Body of pancreas (tissue), 4 donors: ENCODE data around the gene ITPR2. TPM values are rescaled to one million over a fixed set of nuclear protein-coding genes. Genes with fewer than 3 reads are reported as not detected.

ENCODE experiments used
- ATAC-seq: fragments of 150-250 bp; one replicate; pipeline ENCODE4 v1.9.1; 2016
- DNase-seq, 4 donors: peaks; one replicate each; pipeline ENCODE4 v3.0.0-alpha.2; 2019
- H3K27ac ChIP-seq, 4 donors: fragments of 200-600 bp; sonication (generic); 1 replicate in 3 of 4; 2 replicates in 1 of 4; pipeline versions ENCODE4 v1.5.1 to v1.6.1; 2016 to 2019; ENCODE audit warnings: mild to moderate bottlenecking in 1 of 4, mixed read lengths in 1 of 4, moderate library complexity in 1 of 4
- H3K27me3 ChIP-seq, 2 donors: fragments of 200-600 bp; sonication (generic); one replicate each; pipeline ENCODE4 v1.6.0; 2016; ENCODE audit warnings: mild to moderate bottlenecking in 1 of 2
- H3K36me3 ChIP-seq, 2 donors: fragments of 200-600 bp; sonication (generic); replicated peaks in 1 of 2; 2 replicates each; pipeline ENCODE4 v1.5.1; 2016; ENCODE audit warnings: low read depth in 2 of 2; ENCODE audit not compliant: insufficient read depth in 1 of 2
- H3K4me1 ChIP-seq: fragments of 200-600 bp; sonication (generic); one replicate; pipeline ENCODE4 v1.6.0; 2016
- H3K4me3 ChIP-seq, 2 donors: fragments of 200-600 bp; sonication (generic); 1 replicate in 1 of 2; 2 replicates in 1 of 2; pipeline ENCODE4 v1.5.1; 2016 to 2019
- H3K9me3 ChIP-seq, 3 donors: fragments of 200-600 bp; sonication (generic); 1 replicate in 2 of 3; 2 replicates in 1 of 3; pipeline ENCODE4 v1.5.1; 2016
- CTCF ChIP-seq, 7 experiments: fragments of 450-650 bp in 4 of 7; fragments of 200-600 bp in 3 of 7; sonication (generic) in 3 of 7; IDR thresholded peaks; one replicate each; pipeline ENCODE4 v1.5.1; 2016 to 2019; ENCODE audit warnings: antibody characterized with exemption in 7 of 7
- POLR2A ChIP-seq, 3 donors: fragments of 450-650 bp; IDR thresholded peaks; one replicate each; pipeline ENCODE4 v1.6.1; 2016; ENCODE audit warnings: antibody characterized with exemption in 3 of 3, mild to moderate bottlenecking in 2 of 3
- WGBS, 2 donors: methylation state at CpG; one replicate each; pipeline ENCODE4 v1.1.5; 2017; 5-methylcytosine and 5-hydroxymethylcytosine counted together
- intact Hi-C: fragments of 100-400 bp; cut with DNase I; formaldehyde crosslinking; loops from one replicate; pipeline ENCODE4 v1.15.1; 2023
- total RNA-seq, 2 donors: library from RNA; depleted of rRNA; stranded (reverse); fragments of >200 nt; gene quantifications; one replicate each; pipeline ENCODE4 v1.1.0, GENCODE V29; 2016

Gene ITPR2
- total RNA-seq, 2 donors from 2014 or later = 37.4 to 92.9 TPM

- Histone ChIP-seq H3K27ac (no peak overlapping the region), H3K36me3 (no peaks in the 10 kb centered on the region), H3K4me1 (no peaks in the 10 kb centered on the region), H3K9me3 (no peaks in the 10 kb centered on the region), H3K4me3 (no peak overlapping the region), H3K27me3 (no peaks in the 10 kb centered on the region)
- WGBS, 2 donors = 82 to 90% methylated on average over 15 of the region's 15 CpGs
- TF ChIP-seq POLR2A (IDR thresholded peaks at IDR 0.05) (no peak), CTCF (IDR thresholded peaks at IDR 0.05) (no peak)
- intact Hi-C loops = no loop called here
- DNase-seq (no peak), ATAC-seq (no peak)
Observed at GRCh38 chr12:26691234-26691970, 141.6 kb downstream of the ITPR2 start.

- TF ChIP-seq POLR2A (IDR thresholded peaks at IDR 0.05) (no peak), CTCF (IDR thresholded peaks at IDR 0.05) (no peak)
- ATAC-seq (no peak), DNase-seq (no peak)
- WGBS, 2 donors = 96 to 100% methylated on average over 1 of the region's 1 CpG
- no peak overlapping the region for H3K27ac ChIP-seq
- no peaks in the 10 kb centered on the region for H3K9me3 ChIP-seq
- no peaks in the 10 kb centered on the region for H3K36me3 ChIP-seq
- H3K27me3 ChIP-seq = no peaks in the 10 kb centered on the region
- H3K4me1 ChIP-seq = no peaks in the 10 kb centered on the region
- intact Hi-C loops = no loop called here
- no peak overlapping the region for H3K4me3 ChIP-seq
Observed at GRCh38 chr12:26690601-26691000, 142.4 kb downstream of the ITPR2 start.

GRCh38 chr12:26689281-26689841, 143.6 kb downstream of the ITPR2 start:
- WGBS, 2 donors = 81 to 91% methylated on average over 6 of the region's 6 CpGs
- intact Hi-C loops = no loop called here
- ATAC-seq (no peak), DNase-seq (no peak)
- H3K36me3 ChIP-seq = no peaks in the 10 kb centered on the region
- no peaks in the 10 kb centered on the region for H3K4me1 ChIP-seq
- no peaks in the 10 kb centered on the region for H3K27me3 ChIP-seq
- no peak overlapping the region for H3K27ac ChIP-seq
- no peak overlapping the region for H3K4me3 ChIP-seq
- no peaks in the 10 kb centered on the region for H3K9me3 ChIP-seq
- TF ChIP-seq CTCF (IDR thresholded peaks at IDR 0.05) = no peak
- no peak for TF ChIP-seq POLR2A (IDR thresholded peaks at IDR 0.05)

- ATAC-seq = no peak
- H3K9me3 ChIP-seq = no peaks in the 10 kb centered on the region
- H3K27me3 ChIP-seq = no peaks in the 10 kb centered on the region
- DNase-seq = no peak
- no peak overlapping the region for H3K4me3 ChIP-seq
- intact Hi-C loops = no loop called here
- H3K36me3 ChIP-seq = peaks cover 0 to under 1% of the 10 kb centered on the region in 2 donors
- WGBS, 2 donors = 93 to 96% methylated on average over 1 of the region's 1 CpG
- no peak for TF ChIP-seq CTCF (IDR thresholded peaks at IDR 0.05)
- TF ChIP-seq POLR2A (IDR thresholded peaks at IDR 0.05) = no peak
- H3K27ac ChIP-seq = no peak overlapping the region
- H3K4me1 ChIP-seq = no peaks in the 10 kb centered on the region
Observed at GRCh38 chr12:26688344-26688904, 144.6 kb downstream of the ITPR2 start.
